ENCODE measurements around the gene UQCR11. TPM values are rescaled to one million over a fixed set of nuclear protein-coding genes. Genes with fewer than 3 reads are reported as not detected.

Gene UQCR11
- polyA plus RNA-seq, 3 donors: 55.6 to 731 (median 659) TPM

GRCh38 chr19:1616875-1617274, 11.6 kb upstream of the UQCR11 start:
- H3K4me2 ChIP-seq (replicated peaks; ENCODE audit: extremely low read depth, low read length, poor library complexity, severe bottlenecking): no peak overlapping the region
- intact Hi-C loops (cut with micrococcal nuclease): no loop called here
- Mint-ChIP-seq H3K4me1 (peaks cover 2% of the 10 kb centered on the region), H3K9me3 (no peaks in the 10 kb centered on the region), H3K27ac (peak overlapping the region in 3 of 7 donors; percentile 1 to 25 (median 24)), H3K27me3 (ENCODE audit: low read depth in 3 of 3) (peaks cover 0 to 2% (median 0%) of the 10 kb centered on the region in 3 donors), H3K36me3 (peaks cover 39 to 86% of the 10 kb centered on the region in 2 donors), H3K4me3 (no peak overlapping the region)
- H3K79me2 ChIP-seq (ENCODE audit: insufficient read depth, low read length): no peaks in the 10 kb centered on the region
- no peaks in the 10 kb centered on the region for H4K20me1 ChIP-seq (ENCODE audit: insufficient read depth, low read length)
- H3K9ac ChIP-seq (ENCODE audit: insufficient read depth, low read length, poor library complexity, severe bottlenecking): no peak overlapping the region
- no peaks in the 10 kb centered on the region for H3K4me1 ChIP-seq (ENCODE audit: control insufficient read depth in 1 of 2, insufficient read depth in 2 of 2, low read length in 2 of 2)
- H3K9me3 ChIP-seq (replicated peaks in 1 of 2; ENCODE audit: control insufficient read depth in 1 of 2, insufficient read depth in 1 of 2, low read length in 2 of 2): no peaks in the 10 kb centered on the region
- no peak for DNase-seq
- no peak overlapping the region for H2AFZ ChIP-seq (ENCODE audit: insufficient read depth, low read depth, low read length, poor library complexity, severe bottlenecking)
- H3K4me3 ChIP-seq (replicated peaks in 1 of 3; ENCODE audit: low read depth in 2 of 3, low read length in 3 of 3): no peak overlapping the region
- no peak overlapping the region for H3K27ac ChIP-seq (ENCODE audit: low read depth in 1 of 2, low read length in 2 of 2)
- TF ChIP-seq CTCF (IDR thresholded peaks at IDR 0.05): no peak
- H3K27me3 ChIP-seq (ENCODE audit: control insufficient read depth in 2 of 2, insufficient read depth in 2 of 2, low read length in 2 of 2): no peaks in the 10 kb centered on the region
- 100% methylated on average over 1 of the region's 4 CpGs for WGBS (ENCODE audit: insufficient coverage)
- peaks cover 61 to 63% of the 10 kb centered on the region in 2 donors for H3K36me3 ChIP-seq (replicated peaks in 1 of 2; ENCODE audit: control insufficient read depth in 1 of 2, insufficient read depth in 2 of 2, low read length in 2 of 2)

- Mint-ChIP-seq H3K27me3 (ENCODE audit: low read depth in 3 of 3) (peaks cover 0 to 2% (median 0%) of the 10 kb centered on the region in 3 donors), H3K4me3 (no peak overlapping the region), H3K27ac (peak overlapping the region in 3 of 7 donors; percentile 17 to 25 (median 24)), H3K9me3 (no peaks in the 10 kb centered on the region), H3K4me1 (peaks cover 2% of the 10 kb centered on the region), H3K36me3 (peaks cover 42 to 90% of the 10 kb centered on the region in 2 donors)
- H3K4me2 ChIP-seq (replicated peaks; ENCODE audit: extremely low read depth, low read length, poor library complexity, severe bottlenecking): no peak overlapping the region
- H3K4me3 ChIP-seq (replicated peaks in 1 of 3; ENCODE audit: low read depth in 2 of 3, low read length in 3 of 3): no peak overlapping the region
- H3K9ac ChIP-seq (ENCODE audit: insufficient read depth, low read length, poor library complexity, severe bottlenecking): no peak overlapping the region
- H3K36me3 ChIP-seq (replicated peaks in 1 of 2; ENCODE audit: control insufficient read depth in 1 of 2, insufficient read depth in 2 of 2, low read length in 2 of 2): peaks cover 64 to 65% of the 10 kb centered on the region in 2 donors
- no peak overlapping the region for H3K27ac ChIP-seq (ENCODE audit: low read depth in 1 of 2, low read length in 2 of 2)
- H2AFZ ChIP-seq (ENCODE audit: insufficient read depth, low read depth, low read length, poor library complexity, severe bottlenecking): no peak overlapping the region
- DNase-seq: no peak
- intact Hi-C loops (cut with micrococcal nuclease): no loop called here
- no peak for TF ChIP-seq CTCF (IDR thresholded peaks at IDR 0.05)
- 82% methylated on average over 6 of the region's 8 CpGs for WGBS (ENCODE audit: insufficient coverage)
- no peaks in the 10 kb centered on the region for H3K4me1 ChIP-seq (ENCODE audit: control insufficient read depth in 1 of 2, insufficient read depth in 2 of 2, low read length in 2 of 2)
- no peaks in the 10 kb centered on the region for H3K27me3 ChIP-seq (ENCODE audit: control insufficient read depth in 2 of 2, insufficient read depth in 2 of 2, low read length in 2 of 2)
- no peaks in the 10 kb centered on the region for H4K20me1 ChIP-seq (ENCODE audit: insufficient read depth, low read length)
- H3K9me3 ChIP-seq (replicated peaks in 1 of 2; ENCODE audit: control insufficient read depth in 1 of 2, insufficient read depth in 1 of 2, low read length in 2 of 2): no peaks in the 10 kb centered on the region
- no peaks in the 10 kb centered on the region for H3K79me2 ChIP-seq (ENCODE audit: insufficient read depth, low read length)
Observed at GRCh38 chr19:1616396-1616795, 11.1 kb upstream of the UQCR11 start.

Data from CD14-positive monocyte (primary cell).